ENCODE measurements around the gene ARMC6. TPM values are rescaled to one million over a fixed set of nuclear protein-coding genes. Genes with fewer than 3 reads are reported as not detected.
"Not testable (repeated sequence)": the region's sequence is repeated elsewhere in the genome, so short reads cannot be mapped to it uniquely, and the experiment has no call there.

Gene ARMC6
- total and polyA plus RNA-seq, 2 donors: 19.6 to 20.3 TPM

- WGBS: 59% methylated on average over 14 of the region's 14 CpGs
- Histone ChIP-seq H3K27ac (ENCODE audit: low read depth) (no peak overlapping the region), H3K36me3 (ENCODE audit: insufficient read depth) (no peaks in the 10 kb centered on the region), H3K4me1 (ENCODE audit: insufficient read depth) (no peaks in the 10 kb centered on the region), H3K4me3 (ENCODE audit: low read depth, low read length) (no peak overlapping the region)
- no peak for DNase-seq (ENCODE audit: extremely low spot score)
These were observed 34.2 kb upstream of the ARMC6 start for GRCh38 chr19:18999016-18999758.

- Histone ChIP-seq H3K36me3 (ENCODE audit: insufficient read depth) (no peaks in the 10 kb centered on the region), H3K4me1 (ENCODE audit: insufficient read depth) (no peaks in the 10 kb centered on the region), H3K4me3 (ENCODE audit: low read depth, low read length) (no peak overlapping the region), H3K27ac (ENCODE audit: low read depth) (no peak overlapping the region)
- WGBS: 89% methylated on average over 11 of the region's 11 CpGs
- DNase-seq (ENCODE audit: extremely low spot score): no peak
These were observed 33.3 kb upstream of the ARMC6 start for GRCh38 chr19:18999896-19000620.

GRCh38 chr19:19004144-19004543 is 29.3 kb upstream of the ARMC6 start:
- Histone ChIP-seq H3K4me1 (ENCODE audit: insufficient read depth) (no peaks in the 10 kb centered on the region), H3K4me3 (ENCODE audit: low read depth, low read length) (no peak overlapping the region), H3K36me3 (ENCODE audit: insufficient read depth) (peaks cover 4% of the 10 kb centered on the region), H3K27ac (ENCODE audit: low read depth) (no peak overlapping the region)
- no peak for DNase-seq (ENCODE audit: extremely low spot score)
- 93% methylated on average over 18 of the region's 18 CpGs for WGBS

DNA sequence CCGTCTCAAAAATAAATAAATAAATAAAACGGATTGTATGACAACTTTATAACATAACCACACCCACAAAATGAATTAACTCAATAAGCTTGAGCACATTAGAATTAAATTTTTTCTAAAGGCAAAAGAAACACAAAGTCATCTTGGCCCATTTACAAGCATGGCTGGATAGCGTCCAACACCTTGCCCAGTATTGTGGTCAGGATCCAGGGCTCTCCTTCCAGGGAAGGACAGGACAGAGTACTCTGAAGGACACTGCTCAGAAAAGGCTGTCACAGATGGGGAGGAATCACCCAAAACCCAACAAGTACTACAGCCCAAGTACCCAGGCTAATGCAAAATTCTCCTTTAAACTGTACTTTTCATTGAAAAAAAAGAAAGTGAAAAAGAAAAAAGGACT is 27.2 kb upstream of the ARMC6 start:
- Histone ChIP-seq H3K4me1 (ENCODE audit: insufficient read depth) (no peaks in the 10 kb centered on the region), H3K36me3 (ENCODE audit: insufficient read depth) (peaks cover 4% of the 10 kb centered on the region), H3K27ac (ENCODE audit: low read depth) (no peak overlapping the region), H3K4me3 (ENCODE audit: low read depth, low read length) (no peak overlapping the region)
- WGBS: 62% methylated on average over 3 of the region's 3 CpGs
- no peak for DNase-seq (ENCODE audit: extremely low spot score)

GRCh38 chr19:19009951-19010350 is 23.5 kb upstream of the ARMC6 start:
- 87% methylated on average over 18 of the region's 18 CpGs for WGBS
- Histone ChIP-seq H3K4me1 (ENCODE audit: insufficient read depth) (no peaks in the 10 kb centered on the region), H3K36me3 (ENCODE audit: insufficient read depth) (peaks cover 10% of the 10 kb centered on the region), H3K4me3 (ENCODE audit: low read depth, low read length) (no peak overlapping the region), H3K27ac (ENCODE audit: low read depth) (no peak overlapping the region)
- no peak for DNase-seq (ENCODE audit: extremely low spot score)

GRCh38 chr19:19010551-19010950 is 22.9 kb upstream of the ARMC6 start:
- peaks cover 10% of the 10 kb centered on the region for H3K36me3 ChIP-seq (ENCODE audit: insufficient read depth)
- WGBS: 92% methylated on average over 5 of the region's 5 CpGs

GRCh38 chr19:19021115-19021514 is 12.3 kb upstream of the ARMC6 start:
- H3K36me3 ChIP-seq (ENCODE audit: insufficient read depth): peaks cover 3% of the 10 kb centered on the region
- WGBS: 43% methylated on average over 3 of the region's 3 CpGs
- no peak for DNase-seq (ENCODE audit: extremely low spot score)

More at GRCh38 chr19:19010551-19010950, 22.9 kb upstream of the ARMC6 start:
- Histone ChIP-seq H3K4me3 (ENCODE audit: low read depth, low read length) (no peak overlapping the region), H3K4me1 (ENCODE audit: insufficient read depth) (no peaks in the 10 kb centered on the region), H3K27ac (ENCODE audit: low read depth) (no peak overlapping the region)
- no peak for DNase-seq (ENCODE audit: extremely low spot score)

GRCh38 chr19:19022380-19022961 is 10.9 kb upstream of the ARMC6 start:
- no peaks in the 10 kb centered on the region for H3K4me1 ChIP-seq (ENCODE audit: insufficient read depth)
- 86% methylated on average over 4 of the region's 4 CpGs for WGBS
- DNase-seq (ENCODE audit: extremely low spot score): no peak

More at GRCh38 chr19:19021115-19021514, 12.3 kb upstream of the ARMC6 start:
- Histone ChIP-seq H3K4me1 (ENCODE audit: insufficient read depth) (no peaks in the 10 kb centered on the region), H3K27ac (ENCODE audit: low read depth) (no peak overlapping the region), H3K4me3 (ENCODE audit: low read depth, low read length) (no peak overlapping the region)

DNA sequence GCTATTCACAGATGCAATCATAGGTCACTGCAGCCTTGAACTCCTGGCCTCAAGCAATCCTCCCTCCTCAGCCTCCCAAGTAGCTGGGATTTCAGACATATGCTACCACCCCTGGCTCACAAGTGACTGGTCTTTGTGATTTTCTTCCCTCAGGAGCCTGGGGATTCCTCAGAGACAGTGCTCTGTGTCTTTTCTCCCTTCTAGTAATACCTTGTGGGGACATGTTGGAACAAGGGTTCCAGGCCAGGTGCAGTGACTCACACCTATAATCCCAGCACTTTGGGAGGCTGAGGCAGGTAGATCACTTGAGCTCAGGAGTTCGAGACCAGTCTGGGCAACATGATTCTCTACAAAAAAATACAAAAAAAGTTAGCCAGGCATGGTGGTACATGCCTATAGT is 10.0 kb upstream of the ARMC6 start:
- not testable (repeated sequence) for H3K36me3 ChIP-seq (ENCODE audit: insufficient read depth); H3K4me3 ChIP-seq (ENCODE audit: low read depth, low read length); H3K27ac ChIP-seq (ENCODE audit: low read depth); H3K4me1 ChIP-seq (ENCODE audit: insufficient read depth); DNase-seq (ENCODE audit: extremely low spot score)
- WGBS: 93% methylated on average over 1 of the region's 1 CpG

More at GRCh38 chr19:19022380-19022961, 10.9 kb upstream of the ARMC6 start:
- no peak overlapping the region for H3K4me3 ChIP-seq (ENCODE audit: low read depth, low read length)
- H3K36me3 ChIP-seq (ENCODE audit: insufficient read depth): peaks cover 1% of the 10 kb centered on the region
- H3K27ac ChIP-seq (ENCODE audit: low read depth): no peak overlapping the region

- no peaks in the 10 kb centered on the region for H3K4me1 ChIP-seq (ENCODE audit: insufficient read depth)
- H3K36me3 ChIP-seq (ENCODE audit: insufficient read depth): no peaks in the 10 kb centered on the region
- H3K4me3 ChIP-seq (ENCODE audit: low read depth, low read length): no peak overlapping the region
- WGBS: 96% methylated on average over 11 of the region's 11 CpGs
- DNase-seq (ENCODE audit: extremely low spot score): no peak
- H3K27ac ChIP-seq (ENCODE audit: low read depth): no peak overlapping the region
These were observed 7.5 kb upstream of the ARMC6 start for GRCh38 chr19:19025861-19026260.

- Histone ChIP-seq H3K4me3 (ENCODE audit: low read depth, low read length) (no peak overlapping the region), H3K27ac (ENCODE audit: low read depth) (no peak overlapping the region), H3K4me1 (ENCODE audit: insufficient read depth) (no peaks in the 10 kb centered on the region), H3K36me3 (ENCODE audit: insufficient read depth) (no peaks in the 10 kb centered on the region)
- WGBS: 60% methylated on average over 10 of the region's 10 CpGs
- DNase-seq (ENCODE audit: extremely low spot score): no peak
These were observed 7.0 kb upstream of the ARMC6 start for GRCh38 chr19:19026299-19026971.

GRCh38 chr19:19027228-19027627 is 6.2 kb upstream of the ARMC6 start:
- Histone ChIP-seq H3K27ac (ENCODE audit: low read depth) (no peak overlapping the region), H3K4me1 (ENCODE audit: insufficient read depth) (no peaks in the 10 kb centered on the region), H3K36me3 (ENCODE audit: insufficient read depth) (no peaks in the 10 kb centered on the region), H3K4me3 (ENCODE audit: low read depth, low read length) (no peak overlapping the region)
- no peak for DNase-seq (ENCODE audit: extremely low spot score)
- WGBS: 88% methylated on average over 4 of the region's 4 CpGs

- H3K4me3 ChIP-seq (ENCODE audit: low read depth, low read length): no peak overlapping the region
- no peaks in the 10 kb centered on the region for H3K4me1 ChIP-seq (ENCODE audit: insufficient read depth)
- no peak for DNase-seq (ENCODE audit: extremely low spot score)
- whole genome bisulfite sequencing: 93% methylated on average over 9 of the region's 9 CpGs
- H3K27ac ChIP-seq (ENCODE audit: low read depth): no peak overlapping the region
- no peaks in the 10 kb centered on the region for H3K36me3 ChIP-seq (ENCODE audit: insufficient read depth)
These were observed 4.9 kb upstream of the ARMC6 start for GRCh38 chr19:19028526-19028925.
